ENCODE data around the gene OSTM1.

DNA sequence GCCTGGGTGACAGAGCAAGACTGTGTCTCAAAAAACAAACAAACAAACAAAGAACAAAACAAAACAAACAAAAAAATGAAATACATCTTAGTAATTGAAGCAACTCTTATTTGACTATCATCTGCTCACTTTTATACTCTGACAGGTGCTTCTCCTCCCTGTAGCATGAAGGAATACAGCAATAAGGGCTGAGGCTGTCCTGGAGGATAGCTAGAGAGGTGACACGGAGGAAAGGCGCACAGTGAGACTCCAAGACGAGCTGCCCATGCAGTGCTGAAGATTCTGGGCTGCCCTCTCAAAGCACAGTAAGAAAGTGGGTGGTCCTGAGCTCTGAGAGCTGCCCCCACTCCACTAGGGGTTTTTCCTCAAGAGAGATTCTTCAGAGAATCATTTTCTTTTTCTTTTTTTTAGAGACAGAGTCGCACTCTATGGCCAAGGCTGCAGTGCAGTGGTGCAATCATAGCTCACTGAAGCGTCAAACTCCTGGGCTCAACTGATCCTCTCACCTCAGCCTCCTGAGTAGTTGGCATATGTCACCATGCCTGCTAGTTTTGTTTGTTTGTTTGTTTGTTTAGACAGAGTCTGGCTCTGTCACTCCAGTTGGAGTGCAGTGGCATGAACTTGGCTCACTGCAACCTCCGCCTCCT lies 50.0 kb downstream of the OSTM1 start:
- TF ChIP-seq MXD4 (CRISPR knock-in tag; IDR thresholded peaks at IDR 0.05) (no peak), ZFP36L1 (CRISPR knock-in tag; IDR thresholded peaks at IDR 0.05) (no peak), SRSF1 (optimal IDR thresholded peaks at IDR 0.05; ENCODE audit: low read depth, low read length) (no peak)
